Activated CD8-positive, alpha-beta T cell treated with anti-CD3 and anti-CD28 coated beads, Interleukin-2, amount 10 ng/mL, durations not matched to agents 7 days and 5 days (primary cell): ENCODE data around the gene HPCAL1. TPM values are rescaled to one million over a fixed set of nuclear protein-coding genes. Genes with fewer than 3 reads are reported as not detected.
"Not testable (repeated sequence)": the region's sequence is repeated elsewhere in the genome, so short reads cannot be mapped to it uniquely, and the experiment has no call there.

Source experiments
- ATAC-seq: fragments of 150-1000 bp; cut with Tn5 transposase; one replicate; pipeline ENCODE4 v1.10.0; 2021; ENCODE audit warnings: moderate library complexity
- CTCF ChIA-PET: fragments of 350-600 bp; sonication (Branson Sonifier 250); formaldehyde crosslinking; loops from one replicate; lab custom pipeline; 2021; ENCODE audit warnings: antibody characterized with exemption; lab: Charles Lee
- POLR2A ChIA-PET: fragments of 350-600 bp; sonication (Branson Sonifier 250); formaldehyde crosslinking; loops from one replicate; lab custom pipeline; 2021; ENCODE audit warnings: antibody characterized with exemption; lab: Charles Lee
- DNase-seq: peaks from one replicate; pipeline ENCODE4 v3.0.0-alpha.2; 2020
- H3K27ac Mint-ChIP-seq: one replicate; pipeline ENCODE4 v1.8.0; 2021; ENCODE audit warnings: mild to moderate bottlenecking, mixed read lengths
- H3K27me3 Mint-ChIP-seq: one replicate; pipeline ENCODE4 v1.8.0; 2021; ENCODE audit warnings: low read depth, mixed read lengths
- H3K36me3 Mint-ChIP-seq: one replicate; pipeline ENCODE4 v1.8.0; 2021; ENCODE audit warnings: low read depth, mixed read lengths
- H3K4me1 Mint-ChIP-seq: one replicate; pipeline ENCODE4 v1.8.0; 2021; ENCODE audit warnings: low read depth, mixed read lengths
- H3K4me3 Mint-ChIP-seq: one replicate; pipeline ENCODE4 v1.8.0; 2021; ENCODE audit warnings: mild to moderate bottlenecking, mixed read lengths
- H3K9me3 Mint-ChIP-seq: one replicate; pipeline ENCODE4 v1.8.0; 2022; ENCODE audit warnings: mixed read lengths; ENCODE audit not compliant: insufficient read depth
- total RNA-seq, 2 experiments: library from RNA; stranded (reverse); gene quantifications; one replicate each; pipeline ENCODE4 v1.2.3, GENCODE V29; 2021

HPCAL1 gene
- total RNA-seq, 2 experiments from 2014 or later: 55.8 to 56.6 TPM

DNA sequence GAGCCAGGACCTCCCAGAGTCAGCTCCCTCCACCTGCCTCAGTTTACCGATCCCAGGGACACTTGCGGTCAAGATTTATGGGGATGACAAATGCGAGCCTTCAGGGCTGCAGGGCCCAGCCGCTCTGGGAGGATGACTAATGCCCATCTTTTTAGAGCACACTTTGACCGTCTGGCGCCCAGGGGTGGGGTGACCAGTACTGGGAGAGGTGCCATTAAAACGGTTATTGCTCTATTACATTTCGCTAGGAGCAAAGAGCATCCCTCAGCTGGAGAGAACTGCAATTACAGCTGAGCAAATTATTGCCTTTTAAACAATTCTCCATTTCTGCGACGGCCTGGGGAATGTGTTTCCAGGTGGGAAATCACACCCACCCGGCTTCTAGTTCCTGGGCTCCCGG, 42.6 kb upstream of the HPCAL1 start:
- no peaks in the 10 kb centered on the region for H3K9me3 Mint-ChIP-seq
- H3K4me1 Mint-ChIP-seq: peaks cover 2% of the 10 kb centered on the region
- POLR2A ChIA-PET: no interaction called here
- no peaks in the 10 kb centered on the region for H3K36me3 Mint-ChIP-seq
- no peak overlapping the region for H3K4me3 Mint-ChIP-seq
- ATAC-seq (no peak), DNase-seq (no peak)
- peaks cover 13% of the 10 kb centered on the region for H3K27me3 Mint-ChIP-seq
- no peak overlapping the region for H3K27ac Mint-ChIP-seq
- CTCF ChIA-PET: no interaction called here

DNA sequence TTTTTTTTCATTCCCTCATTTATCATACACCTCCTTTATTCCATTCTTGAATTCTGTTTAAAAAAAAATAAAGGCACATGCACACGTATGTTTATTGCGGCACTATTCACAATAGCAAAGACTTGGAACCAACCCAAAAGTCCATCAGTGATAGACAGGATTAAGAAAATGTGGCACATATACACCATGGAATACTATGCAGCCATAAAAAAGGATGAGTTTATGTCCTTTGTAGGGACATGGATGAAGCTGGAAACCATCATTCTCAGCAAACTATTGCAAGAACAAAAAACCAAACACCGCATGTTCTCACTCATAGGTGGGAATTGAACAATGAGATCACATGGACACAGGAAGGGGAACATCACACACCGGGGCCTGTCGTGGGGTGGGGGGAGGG, 39.2 kb upstream of the HPCAL1 start:
- H3K9me3 Mint-ChIP-seq, ATAC-seq, CTCF ChIA-PET, H3K4me3 Mint-ChIP-seq, H3K27ac Mint-ChIP-seq, DNase-seq, POLR2A ChIA-PET, H3K4me1 Mint-ChIP-seq, H3K36me3 Mint-ChIP-seq: not testable (repeated sequence)
- H3K27me3 Mint-ChIP-seq: peaks cover 13% of the 10 kb centered on the region

DNA sequence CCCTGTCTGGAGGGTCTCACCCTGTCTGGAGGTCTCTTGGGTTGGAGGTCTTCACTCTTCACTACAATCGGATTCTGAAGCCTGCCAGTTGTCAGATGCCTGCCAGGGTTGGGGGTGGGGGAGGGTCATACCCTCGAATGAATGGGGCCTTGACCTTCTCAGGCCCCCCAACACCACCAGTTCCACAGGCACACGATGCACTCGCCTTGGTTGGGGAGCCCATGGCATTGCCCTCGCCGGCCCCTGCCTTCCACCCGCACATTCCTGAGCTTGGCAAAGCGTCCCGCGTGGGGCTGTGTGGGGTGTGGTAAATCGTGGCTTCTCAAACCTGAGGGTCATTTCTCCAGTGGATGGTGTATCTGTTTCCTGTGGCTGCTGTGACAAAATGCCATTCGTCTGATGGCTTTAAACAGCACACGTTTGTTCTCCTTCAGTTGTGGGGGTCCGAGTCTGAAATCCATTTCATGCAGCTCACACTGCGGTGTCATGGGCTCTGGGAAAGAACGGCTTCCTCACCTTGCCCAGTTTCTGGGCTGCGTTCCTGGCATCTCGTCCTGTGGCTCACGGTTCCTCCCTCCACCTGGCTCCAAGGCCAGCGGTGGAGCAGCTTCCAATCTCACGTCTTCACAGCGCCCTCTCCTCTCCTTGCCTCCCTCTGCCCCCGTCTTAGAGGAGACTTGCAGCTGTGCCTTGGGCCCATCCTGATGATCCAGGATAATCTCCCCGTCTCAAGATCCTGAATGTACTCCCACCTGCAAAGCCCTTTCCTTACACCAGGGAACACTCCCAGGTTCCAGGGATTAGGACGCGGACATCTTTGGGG, 38.0 kb upstream of the HPCAL1 start:
- ChIA-PET POLR2A (no interaction called here), CTCF (interaction anchor here (1.8 kb wide), 1 partner anchor 144 kb away, joined by 7 read pairs; no protein-coding TSS in a partner anchor)
- no peaks in the 10 kb centered on the region for H3K36me3 Mint-ChIP-seq
- DNase-seq (no peak), ATAC-seq (no peak)
- no peaks in the 10 kb centered on the region for H3K9me3 Mint-ChIP-seq
- no peak overlapping the region for H3K27ac Mint-ChIP-seq
- no peaks in the 10 kb centered on the region for H3K4me1 Mint-ChIP-seq
- peaks cover 13% of the 10 kb centered on the region for H3K27me3 Mint-ChIP-seq
- no peak overlapping the region for H3K4me3 Mint-ChIP-seq

DNA sequence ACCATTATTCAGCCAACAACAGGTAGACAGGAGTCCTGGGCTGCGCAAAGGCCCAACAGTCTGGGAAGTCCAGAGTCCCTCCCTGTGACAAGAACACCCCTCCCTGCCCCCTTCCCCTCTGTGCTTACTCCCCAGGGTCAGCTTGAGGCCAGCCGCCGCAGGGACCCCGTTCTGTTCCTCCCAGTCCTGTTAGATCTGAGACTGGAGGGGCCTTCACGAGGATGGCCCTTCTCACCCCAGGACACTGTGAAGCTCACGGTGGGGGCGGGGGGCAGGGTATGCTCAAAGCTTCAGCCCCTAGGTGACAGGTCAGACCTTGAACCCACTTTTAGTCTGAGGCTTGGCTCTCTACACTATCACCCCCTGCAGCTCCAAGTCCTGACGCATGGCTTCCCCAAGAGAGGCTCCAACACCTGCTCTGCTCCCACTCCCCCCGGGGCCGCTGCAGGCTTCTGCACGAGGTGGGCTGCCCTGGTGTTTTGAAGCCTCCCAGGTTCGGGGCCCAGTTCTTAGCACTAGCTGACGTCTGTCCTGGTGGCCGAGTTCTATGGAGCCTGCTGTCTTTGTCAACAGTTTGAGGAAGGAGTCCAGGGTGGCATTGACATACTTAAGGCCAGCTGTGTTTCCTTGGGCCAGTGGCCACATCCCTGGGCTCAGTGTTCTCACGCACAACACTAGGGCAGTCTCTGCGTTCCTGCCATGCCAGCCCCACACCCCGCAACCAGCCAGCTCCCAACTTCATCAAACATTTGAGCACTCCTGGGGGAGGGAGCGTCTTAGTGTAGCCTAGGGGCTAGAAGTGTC, 37.2 kb upstream of the HPCAL1 start:
- Mint-ChIP-seq H3K9me3 (no peaks in the 10 kb centered on the region), H3K27me3 (peaks cover 13% of the 10 kb centered on the region), H3K27ac (no peak overlapping the region), H3K36me3 (no peaks in the 10 kb centered on the region), H3K4me3 (no peak overlapping the region), H3K4me1 (peaks cover 3% of the 10 kb centered on the region)
- CTCF ChIA-PET: interaction anchor here (1.8 kb wide), 1 partner anchor 143 kb away, joined by 7 read pairs; no protein-coding TSS in a partner anchor
- DNase-seq: no peak
- POLR2A ChIA-PET: no interaction called here
- ATAC-seq: no peak

DNA sequence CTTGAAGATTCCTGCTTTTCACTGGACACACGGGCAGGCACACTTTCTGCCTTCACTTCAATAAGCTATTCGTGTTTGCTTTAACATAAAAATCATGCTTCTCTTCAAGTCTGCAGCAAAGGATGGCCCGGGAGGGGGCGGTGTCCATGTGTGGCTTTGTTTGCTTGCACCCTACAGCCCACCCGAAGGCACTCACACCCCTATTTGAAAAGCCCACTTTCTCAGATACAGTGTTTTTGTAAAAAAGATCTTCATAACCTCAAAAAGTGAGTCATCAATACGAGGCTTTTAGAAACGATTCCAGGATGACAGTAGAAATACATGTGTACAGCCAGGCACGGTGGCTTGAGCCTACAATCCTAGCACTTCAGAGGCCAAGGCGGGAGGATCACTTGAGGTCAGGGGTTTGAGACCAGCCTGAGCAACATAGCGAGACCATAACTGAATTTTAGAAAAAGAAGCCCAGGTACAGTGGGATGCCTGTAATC, 36.5 kb upstream of the HPCAL1 start:
- Mint-ChIP-seq H3K27ac (no peak overlapping the region), H3K36me3 (no peaks in the 10 kb centered on the region), H3K27me3 (peaks cover 13% of the 10 kb centered on the region), H3K4me1 (peaks cover 6% of the 10 kb centered on the region), H3K9me3 (no peaks in the 10 kb centered on the region), H3K4me3 (no peak overlapping the region)
- no peak for ATAC-seq
- ChIA-PET CTCF (interaction anchor here (1.8 kb wide), 1 partner anchor 143 kb away, joined by 7 read pairs; no protein-coding TSS in a partner anchor), POLR2A (no interaction called here)
- DNase-seq: no peak

DNA sequence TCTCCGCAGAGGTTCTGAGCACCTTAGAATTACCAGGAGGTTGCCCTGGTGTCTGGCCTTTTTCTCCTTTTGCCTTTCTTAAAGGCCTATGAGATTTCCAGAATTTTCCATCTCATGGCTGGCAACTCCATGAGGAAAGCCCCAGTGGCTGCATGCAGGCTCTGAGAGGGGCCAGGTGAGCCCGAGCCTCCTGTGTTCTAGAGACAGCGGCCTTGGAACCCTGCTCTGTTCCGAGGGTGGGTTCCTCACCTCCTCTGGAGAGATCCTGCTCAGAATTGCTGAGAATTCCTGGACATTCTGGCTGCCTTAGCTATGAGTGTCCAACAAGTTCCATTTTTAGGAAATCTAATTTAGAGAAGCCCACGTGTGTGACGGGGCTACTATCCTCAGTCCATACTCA, 35.7 kb upstream of the HPCAL1 start:
- CTCF ChIA-PET: no interaction called here
- ATAC-seq: no peak
- Mint-ChIP-seq H3K27ac (no peak overlapping the region), H3K36me3 (no peaks in the 10 kb centered on the region), H3K9me3 (no peaks in the 10 kb centered on the region), H3K4me3 (no peak overlapping the region), H3K4me1 (peaks cover 6% of the 10 kb centered on the region), H3K27me3 (peaks cover 11% of the 10 kb centered on the region)
- POLR2A ChIA-PET: no interaction called here
- no peak for DNase-seq

DNA sequence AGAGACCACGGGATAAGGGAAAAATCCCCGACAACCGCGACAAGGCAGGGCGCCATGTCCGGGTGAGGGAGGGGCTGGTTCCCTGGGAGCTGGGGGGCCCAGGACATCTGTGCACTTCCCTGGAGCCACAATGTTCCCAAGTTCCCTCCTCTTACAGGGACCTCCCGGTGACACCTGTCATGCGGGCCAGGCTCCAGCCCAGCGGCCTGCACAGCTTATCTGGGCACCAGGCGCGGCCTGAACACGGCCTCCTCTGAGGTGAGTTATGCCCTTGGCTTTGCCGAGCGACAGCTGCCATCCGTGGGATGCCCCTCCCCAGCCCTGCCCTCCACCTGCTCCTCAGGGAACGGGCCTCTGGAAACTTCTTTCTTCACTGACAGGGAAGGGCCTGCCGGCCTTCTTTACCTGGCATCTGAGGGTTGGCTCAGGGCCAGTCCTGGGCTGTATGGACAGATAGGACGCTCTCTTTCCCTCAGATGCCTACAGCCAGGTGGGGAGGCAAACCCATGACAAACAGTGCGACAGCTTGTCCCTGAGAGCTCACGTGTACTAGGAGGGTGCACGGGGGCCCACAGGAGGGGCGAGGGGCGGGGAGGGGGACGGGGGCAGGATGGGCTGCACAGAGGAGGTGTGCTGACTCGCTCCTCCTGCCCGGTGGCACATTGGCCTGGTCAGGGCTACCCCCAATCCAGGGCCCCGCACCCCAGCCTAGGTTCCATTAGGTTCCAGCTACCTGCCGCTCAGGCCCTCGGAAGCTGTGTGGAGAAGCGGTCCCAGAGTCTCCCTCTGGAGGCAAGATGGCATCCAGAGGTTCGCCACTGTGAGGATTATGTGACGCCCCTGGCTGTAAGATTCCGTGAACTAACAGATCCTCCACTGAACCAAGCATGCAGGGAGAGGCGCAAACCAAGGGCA, 34.9 kb upstream of the HPCAL1 start:
- H3K36me3 Mint-ChIP-seq: no peaks in the 10 kb centered on the region
- POLR2A ChIA-PET: no interaction called here
- peaks cover 6% of the 10 kb centered on the region for H3K27me3 Mint-ChIP-seq
- no peak overlapping the region for H3K27ac Mint-ChIP-seq
- no peak overlapping the region for H3K4me3 Mint-ChIP-seq
- no peak for DNase-seq
- no peak for ATAC-seq
- no peaks in the 10 kb centered on the region for H3K9me3 Mint-ChIP-seq
- H3K4me1 Mint-ChIP-seq: peaks cover 6% of the 10 kb centered on the region
- CTCF ChIA-PET: no interaction called here

DNA sequence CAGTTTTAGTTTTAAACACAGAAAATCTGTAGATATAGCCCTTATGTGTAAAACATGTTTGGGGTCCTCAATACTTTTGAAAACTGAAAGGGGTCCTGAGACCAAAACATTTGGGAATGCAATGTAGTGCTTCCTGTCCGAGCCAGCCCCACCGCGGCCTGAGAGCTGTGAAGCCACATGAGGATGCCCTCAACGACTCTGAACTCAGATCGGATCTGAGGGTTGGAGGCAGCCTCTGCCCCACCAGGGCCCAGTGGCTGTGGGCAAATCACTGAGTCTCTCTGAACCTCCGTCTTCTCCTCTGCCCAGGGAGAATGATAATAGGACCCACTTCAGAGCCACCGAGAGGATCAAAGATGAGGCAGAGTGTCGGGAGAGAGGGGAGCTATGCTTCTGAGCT, 33.4 kb upstream of the HPCAL1 start:
- no peak for DNase-seq
- ATAC-seq: no peak
- no peak overlapping the region for H3K27ac Mint-ChIP-seq
- no peaks in the 10 kb centered on the region for H3K9me3 Mint-ChIP-seq
- no peak overlapping the region for H3K4me3 Mint-ChIP-seq
- peaks cover 6% of the 10 kb centered on the region for H3K27me3 Mint-ChIP-seq
- CTCF ChIA-PET: interaction anchor here (0.7 to 3.5 kb wide), 4 partner anchors 58 to 166 kb away, joined by 3 to 41 read pairs (median 11); no protein-coding TSS in a partner anchor
- POLR2A ChIA-PET: no interaction called here
- no peaks in the 10 kb centered on the region for H3K36me3 Mint-ChIP-seq
- H3K4me1 Mint-ChIP-seq: peaks cover 6% of the 10 kb centered on the region

DNA sequence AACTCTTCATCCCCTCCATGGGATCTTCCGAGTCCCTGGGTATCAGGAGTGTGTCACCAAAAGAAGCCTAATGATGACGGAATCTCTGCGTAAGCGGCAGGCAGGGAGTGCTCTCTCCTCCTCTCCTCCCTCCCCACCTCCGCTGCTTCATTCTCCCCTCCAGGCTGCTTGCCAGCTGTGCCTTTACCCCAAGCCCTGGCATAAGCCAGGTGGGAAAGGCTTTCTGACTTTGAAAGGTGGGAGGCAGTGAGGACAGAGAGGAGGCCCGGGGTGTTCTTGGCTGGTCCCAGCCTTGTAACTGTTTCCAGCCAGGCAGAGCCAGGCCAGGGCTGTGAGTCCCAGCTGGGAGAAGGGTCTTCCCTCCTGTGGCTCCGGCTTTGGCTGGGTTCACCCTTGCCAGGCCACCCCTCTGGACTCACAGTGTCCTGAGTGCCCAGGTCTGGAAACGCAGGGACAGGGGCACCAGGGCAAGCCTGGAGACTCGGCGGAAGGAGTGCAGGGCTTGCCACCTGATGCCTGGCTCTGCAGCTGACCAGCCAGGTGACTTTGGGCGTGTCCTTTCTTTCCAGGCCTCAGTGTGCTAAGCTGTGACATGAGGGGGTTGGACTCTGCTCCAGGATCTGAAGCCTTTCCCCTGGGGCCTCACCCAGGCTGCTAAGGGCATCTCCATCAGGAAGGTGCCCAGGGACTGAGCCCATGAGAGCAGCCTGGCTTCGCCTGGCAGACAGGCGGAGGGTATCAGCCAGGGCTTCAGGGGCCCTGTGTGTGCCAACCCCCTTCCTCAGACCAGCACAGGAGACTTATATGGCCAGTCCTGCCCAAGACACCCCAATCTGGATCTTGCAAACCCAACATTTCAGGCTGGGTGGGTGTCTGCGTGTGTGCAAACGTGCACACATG, 32.7 kb upstream of the HPCAL1 start:
- DNase-seq (no peak), ATAC-seq (no peak)
- H3K4me1 Mint-ChIP-seq: peaks cover 6% of the 10 kb centered on the region
- no peaks in the 10 kb centered on the region for H3K9me3 Mint-ChIP-seq
- no peaks in the 10 kb centered on the region for H3K36me3 Mint-ChIP-seq
- POLR2A ChIA-PET: no interaction called here
- no peak overlapping the region for H3K4me3 Mint-ChIP-seq
- H3K27ac Mint-ChIP-seq: no peak overlapping the region
- peaks cover 3% of the 10 kb centered on the region for H3K27me3 Mint-ChIP-seq
- CTCF ChIA-PET: interaction anchor here (0.6 to 3.5 kb wide), 6 partner anchors 34 to 165 kb away, joined by 3 to 41 read pairs (median 5); no protein-coding TSS in a partner anchor

DNA sequence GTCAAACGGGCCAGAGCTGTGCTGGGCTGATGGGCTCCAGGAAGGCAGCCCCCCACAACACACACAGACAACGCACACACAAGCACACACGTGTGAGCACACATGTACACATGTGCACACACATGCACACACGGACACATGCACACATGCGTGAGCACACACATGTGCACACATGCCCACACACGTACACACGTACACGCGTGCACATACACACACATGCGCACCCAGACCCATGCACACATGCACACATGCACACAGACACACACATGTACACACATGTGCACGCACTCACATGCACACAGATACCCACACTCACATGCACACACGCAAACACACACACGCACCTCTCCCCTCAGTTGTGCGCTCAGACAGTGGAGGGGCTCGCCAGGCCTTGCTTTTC, 31.2 kb upstream of the HPCAL1 start:
- no peak for ATAC-seq
- Mint-ChIP-seq H3K4me1 (peaks cover 6% of the 10 kb centered on the region), H3K27me3 (peaks cover 2% of the 10 kb centered on the region), H3K27ac (no peak overlapping the region), H3K4me3 (no peak overlapping the region), H3K9me3 (no peaks in the 10 kb centered on the region), H3K36me3 (no peaks in the 10 kb centered on the region)
- ChIA-PET CTCF (interaction anchor here (0.6 to 3.5 kb wide), 7 partner anchors 12 to 1162 kb away, joined by 3 to 41 read pairs (median 5); partner anchors contain the start of gene HPCAL1), POLR2A (no interaction called here)
- no peak for DNase-seq
